T-helper 2 cell (primary cell): ENCODE measurements around the gene AFF1.

Source experiments
- DNase-seq, 5 experiments: peaks; one replicate each; pipeline versions ENCODE4 v3.0.0 to v3.0.0-alpha.2; 2012 to 2022

Gene AFF1

GRCh38 chr4:87166296-87166854 lies 231.6 kb downstream of the AFF1 start:
- DNase-seq, result peak in 1 of 5 experiments; percentile 51

- DNase-seq, result no peak
Measured at GRCh38 chr4:87171944-87172343, 237.1 kb downstream of the AFF1 start.

- no peak for DNase-seq
Measured at GRCh38 chr4:87174672-87175071, 239.9 kb downstream of the AFF1 start.

GRCh38 chr4:87179751-87180150 lies 244.9 kb downstream of the AFF1 start:
- DNase-seq, result no peak

- no peak for DNase-seq
Measured at GRCh38 chr4:87180767-87181166, 246.0 kb downstream of the AFF1 start.

GRCh38 chr4:87185146-87185870 lies 250.5 kb downstream of the AFF1 start:
- no peak for DNase-seq

- DNase-seq, result no peak
Measured at GRCh38 chr4:87188048-87188447, 253.2 kb downstream of the AFF1 start.

- no peak for DNase-seq
Measured at GRCh38 chr4:87188932-87189331, 254.1 kb downstream of the AFF1 start.
